Uterus (tissue), 4 donors: Measurements from ENCODE around the gene LRATD1. TPM values are rescaled to one million over a fixed set of nuclear protein-coding genes. Genes with fewer than 3 reads are reported as not detected.

ENCODE experiments used
- DNase-seq, 2 donors: peaks; one replicate each; pipeline ENCODE4 v3.0.0-alpha.2; 2019 to 2020
- H3K27ac ChIP-seq, 2 donors: fragments of 200-600 bp; sonication (generic); 1 replicate in 1 of 2; 2 replicates in 1 of 2; pipeline ENCODE4 v1.5.1; 2016 to 2018
- H3K27me3 ChIP-seq, 2 donors: fragments of 200-600 bp; sonication (generic); one replicate each; pipeline ENCODE4 v1.5.1; 2018 to 2019; ENCODE audit warnings: control low read depth in 1 of 2
- H3K36me3 ChIP-seq, 2 donors: fragments of 200-600 bp; sonication (generic); one replicate each; pipeline ENCODE4 v1.5.1; 2019; ENCODE audit warnings: control low read depth in 1 of 2
- H3K4me1 ChIP-seq, 2 donors: fragments of 200-600 bp; sonication (generic); one replicate each; pipeline ENCODE4 v1.5.1; 2018 to 2019; ENCODE audit warnings: control low read depth in 1 of 2
- H3K4me3 ChIP-seq, 2 donors: fragments of 200-600 bp; sonication (generic); 1 replicate in 1 of 2; 2 replicates in 1 of 2; pipeline ENCODE4 v1.5.1; 2018 to 2019; ENCODE audit warnings: mild to moderate bottlenecking in 1 of 2
- H3K9me3 ChIP-seq, 2 donors: fragments of 200-600 bp; sonication (generic); one replicate each; pipeline ENCODE4 v1.5.1; 2019; ENCODE audit warnings: control low read depth in 1 of 2
- POLR2A ChIP-seq, 2 donors: fragments of 450-650 bp; IDR thresholded peaks; one replicate each; pipeline ENCODE4 v1.6.1; 2016; ENCODE audit warnings: antibody characterized with exemption in 2 of 2, mild to moderate bottlenecking in 1 of 2, moderate library complexity in 1 of 2
- intact Hi-C: fragments of 100-400 bp; cut with DNase I; formaldehyde crosslinking; loops from one replicate; pipeline ENCODE4 v1.15.1; 2023; ENCODE audit warnings: low total_unique reads
- total RNA-seq, 4 donors: library from RNA; depleted of rRNA in 3 of 4; stranded (reverse); fragments of >200 nt in 3 of 4; gene quantifications; one replicate each; pipeline versions ENCODE4 v1.1.0 to v1.2.4, GENCODE V29; 2014 to 2023
- TF ChIP-seq, protein P1 (sequence below), 4 experiments: fragments of 200-600 bp in 2 of 4; fragments of 450-650 bp in 2 of 4; sonication (generic) in 2 of 4; IDR thresholded peaks; one replicate each; pipeline ENCODE4 v1.5.1; 2016 to 2019; ENCODE audit warnings: antibody characterized with exemption in 4 of 4, mild to moderate bottlenecking in 2 of 4, moderate library complexity in 1 of 4
- donor health status: DM: yes; HTN: yes; CAD: no.

The LRATD1 gene
- total RNA-seq, 4 donors from 2014 or later, result 5.1 to 14.1 (median 10.3) TPM

- Histone ChIP-seq H3K9me3 (no peaks in the 10 kb centered on the region), H3K27ac (no peak overlapping the region), H3K36me3 (no peaks in the 10 kb centered on the region), H3K27me3 (no peaks in the 10 kb centered on the region), H3K4me3 (no peak overlapping the region), H3K4me1 (no peaks in the 10 kb centered on the region)
- TF ChIP-seq POLR2A (IDR thresholded peaks at IDR 0.05), result no peak
- TF ChIP-seq, protein P1, sequence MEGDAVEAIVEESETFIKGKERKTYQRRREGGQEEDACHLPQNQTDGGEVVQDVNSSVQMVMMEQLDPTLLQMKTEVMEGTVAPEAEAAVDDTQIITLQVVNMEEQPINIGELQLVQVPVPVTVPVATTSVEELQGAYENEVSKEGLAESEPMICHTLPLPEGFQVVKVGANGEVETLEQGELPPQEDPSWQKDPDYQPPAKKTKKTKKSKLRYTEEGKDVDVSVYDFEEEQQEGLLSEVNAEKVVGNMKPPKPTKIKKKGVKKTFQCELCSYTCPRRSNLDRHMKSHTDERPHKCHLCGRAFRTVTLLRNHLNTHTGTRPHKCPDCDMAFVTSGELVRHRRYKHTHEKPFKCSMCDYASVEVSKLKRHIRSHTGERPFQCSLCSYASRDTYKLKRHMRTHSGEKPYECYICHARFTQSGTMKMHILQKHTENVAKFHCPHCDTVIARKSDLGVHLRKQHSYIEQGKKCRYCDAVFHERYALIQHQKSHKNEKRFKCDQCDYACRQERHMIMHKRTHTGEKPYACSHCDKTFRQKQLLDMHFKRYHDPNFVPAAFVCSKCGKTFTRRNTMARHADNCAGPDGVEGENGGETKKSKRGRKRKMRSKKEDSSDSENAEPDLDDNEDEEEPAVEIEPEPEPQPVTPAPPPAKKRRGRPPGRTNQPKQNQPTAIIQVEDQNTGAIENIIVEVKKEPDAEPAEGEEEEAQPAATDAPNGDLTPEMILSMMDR (IDR thresholded peaks at IDR 0.05), result no peak
- intact Hi-C loops, result no loop called here
- no peak for DNase-seq
Observed at GRCh38 chr2:14602309-14602708, 30.2 kb upstream of the LRATD1 start.

- intact Hi-C loops, result no loop called here
- Histone ChIP-seq H3K4me1 (no peaks in the 10 kb centered on the region), H3K27ac (no peak overlapping the region), H3K27me3 (no peaks in the 10 kb centered on the region), H3K36me3 (no peaks in the 10 kb centered on the region), H3K9me3 (no peaks in the 10 kb centered on the region), H3K4me3 (no peak overlapping the region)
- TF ChIP-seq POLR2A (IDR thresholded peaks at IDR 0.05), result no peak
- TF ChIP-seq, protein P1 (IDR thresholded peaks at IDR 0.05), result no peak
- DNase-seq, result no peak
Observed at GRCh38 chr2:14603676-14604075, 28.8 kb upstream of the LRATD1 start.

DNA sequence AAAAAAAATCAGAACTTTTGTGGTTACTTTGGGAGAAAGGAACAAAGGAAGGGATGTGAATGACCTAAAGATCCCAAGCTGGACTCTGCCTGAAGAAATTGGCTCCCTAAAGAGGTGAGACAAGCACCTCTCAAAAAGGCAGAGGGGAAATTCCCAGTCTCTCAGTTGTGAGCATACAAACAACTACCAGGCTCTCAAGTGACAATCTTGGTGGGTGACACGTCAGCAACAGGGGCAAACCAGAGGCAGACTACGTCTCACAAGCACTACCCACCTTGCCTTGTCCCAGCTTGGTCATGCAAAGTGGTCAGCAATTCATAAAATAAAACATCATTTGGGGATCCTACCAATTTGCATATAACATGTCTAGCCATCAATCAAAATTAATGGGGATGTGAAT, 24.3 kb upstream of the LRATD1 start:
- Histone ChIP-seq H3K36me3 (no peaks in the 10 kb centered on the region), H3K4me1 (no peaks in the 10 kb centered on the region), H3K4me3 (no peak overlapping the region), H3K9me3 (no peaks in the 10 kb centered on the region), H3K27me3 (no peaks in the 10 kb centered on the region), H3K27ac (no peak overlapping the region)
- TF ChIP-seq POLR2A (IDR thresholded peaks at IDR 0.05), result no peak
- TF ChIP-seq, protein P1 (IDR thresholded peaks at IDR 0.05), result no peak
- intact Hi-C loops, result no loop called here
- DNase-seq, result no peak

GRCh38 chr2:14614017-14614416, 18.5 kb upstream of the LRATD1 start:
- TF ChIP-seq POLR2A (IDR thresholded peaks at IDR 0.05), result no peak
- TF ChIP-seq, protein P1 (IDR thresholded peaks at IDR 0.05), result no peak
- H3K36me3 ChIP-seq, result no peaks in the 10 kb centered on the region
- DNase-seq, result no peak

DNA sequence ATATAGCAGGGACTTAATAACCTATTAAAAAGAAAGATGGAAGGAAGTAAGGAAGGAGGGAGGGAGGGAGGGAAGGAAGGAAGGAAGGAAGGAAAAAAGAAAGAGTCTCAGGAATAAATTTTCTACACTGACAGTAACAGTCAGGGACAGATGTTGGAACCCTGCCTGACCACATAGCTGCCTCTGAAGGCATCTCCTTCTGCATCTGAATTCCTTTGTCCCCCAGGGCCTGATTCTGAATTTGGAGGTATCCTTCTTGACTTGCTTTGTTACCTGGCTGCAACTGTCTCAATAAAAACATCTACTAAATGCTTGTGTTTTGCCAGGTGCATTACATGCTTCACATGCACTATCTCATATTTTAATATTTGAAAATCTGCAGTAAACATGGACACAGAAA, 17.4 kb upstream of the LRATD1 start:
- Histone ChIP-seq H3K27ac (no peak overlapping the region), H3K4me3 (no peak overlapping the region), H3K27me3 (no peaks in the 10 kb centered on the region), H3K4me1 (no peaks in the 10 kb centered on the region), H3K9me3 (no peaks in the 10 kb centered on the region), H3K36me3 (no peaks in the 10 kb centered on the region)
- no peak for TF ChIP-seq POLR2A (IDR thresholded peaks at IDR 0.05)
- TF ChIP-seq, protein P1 (IDR thresholded peaks at IDR 0.05), result no peak
- no peak for DNase-seq
- intact Hi-C loops, result no loop called here

More at GRCh38 chr2:14614017-14614416, 18.5 kb upstream of the LRATD1 start:
- no peak overlapping the region for H3K27ac ChIP-seq
- no peaks in the 10 kb centered on the region for H3K4me1 ChIP-seq
- no peaks in the 10 kb centered on the region for H3K9me3 ChIP-seq
- H3K27me3 ChIP-seq, result no peaks in the 10 kb centered on the region
- H3K4me3 ChIP-seq, result no peak overlapping the region
- intact Hi-C loops, result no loop called here
